ENCODE measurements around the gene SZT2. TPM values are rescaled to one million over a fixed set of nuclear protein-coding genes. Genes with fewer than 3 reads are reported as not detected.

Gene SZT2
- total RNA-seq, 1 donor from 2014 or later = 17.0 TPM

DNA sequence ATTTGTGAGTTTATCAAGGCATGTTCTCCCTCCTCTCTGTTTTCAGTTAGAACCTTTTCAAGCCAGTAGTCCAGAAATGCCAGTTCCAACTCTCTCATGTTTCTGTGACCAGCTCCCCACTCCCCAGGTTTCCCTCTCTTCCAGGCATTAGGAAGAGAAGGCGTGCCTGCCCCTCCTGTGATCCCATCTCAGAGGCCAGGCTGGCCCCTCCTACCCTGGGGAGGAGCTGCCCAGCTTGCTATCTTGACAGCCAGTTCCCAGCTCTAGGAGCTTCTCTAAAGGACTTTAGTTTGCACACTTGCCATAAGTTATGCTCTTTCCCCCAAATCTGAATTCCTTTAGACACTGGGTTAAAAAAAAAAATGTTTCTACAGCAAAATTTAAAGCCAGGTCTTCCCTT, 55.1 kb downstream of the SZT2 start:
- TF ChIP-seq, protein P1, sequence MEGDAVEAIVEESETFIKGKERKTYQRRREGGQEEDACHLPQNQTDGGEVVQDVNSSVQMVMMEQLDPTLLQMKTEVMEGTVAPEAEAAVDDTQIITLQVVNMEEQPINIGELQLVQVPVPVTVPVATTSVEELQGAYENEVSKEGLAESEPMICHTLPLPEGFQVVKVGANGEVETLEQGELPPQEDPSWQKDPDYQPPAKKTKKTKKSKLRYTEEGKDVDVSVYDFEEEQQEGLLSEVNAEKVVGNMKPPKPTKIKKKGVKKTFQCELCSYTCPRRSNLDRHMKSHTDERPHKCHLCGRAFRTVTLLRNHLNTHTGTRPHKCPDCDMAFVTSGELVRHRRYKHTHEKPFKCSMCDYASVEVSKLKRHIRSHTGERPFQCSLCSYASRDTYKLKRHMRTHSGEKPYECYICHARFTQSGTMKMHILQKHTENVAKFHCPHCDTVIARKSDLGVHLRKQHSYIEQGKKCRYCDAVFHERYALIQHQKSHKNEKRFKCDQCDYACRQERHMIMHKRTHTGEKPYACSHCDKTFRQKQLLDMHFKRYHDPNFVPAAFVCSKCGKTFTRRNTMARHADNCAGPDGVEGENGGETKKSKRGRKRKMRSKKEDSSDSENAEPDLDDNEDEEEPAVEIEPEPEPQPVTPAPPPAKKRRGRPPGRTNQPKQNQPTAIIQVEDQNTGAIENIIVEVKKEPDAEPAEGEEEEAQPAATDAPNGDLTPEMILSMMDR (IDR thresholded peaks at IDR 0.05; ENCODE audit: insufficient read depth, low read length, poor library complexity, severe bottlenecking) = no peak
- Histone ChIP-seq H3K27me3 (ENCODE audit: control insufficient read depth, insufficient read depth, low read length) (no peaks in the 10 kb centered on the region), H3K4me3 (ENCODE audit: low read depth, low read length) (no peak overlapping the region), H3K36me3 (ENCODE audit: control insufficient read depth, insufficient read depth, low read length) (peaks cover 3% of the 10 kb centered on the region)
- DNase-seq (ENCODE audit: low read depth) = no peak

DNA sequence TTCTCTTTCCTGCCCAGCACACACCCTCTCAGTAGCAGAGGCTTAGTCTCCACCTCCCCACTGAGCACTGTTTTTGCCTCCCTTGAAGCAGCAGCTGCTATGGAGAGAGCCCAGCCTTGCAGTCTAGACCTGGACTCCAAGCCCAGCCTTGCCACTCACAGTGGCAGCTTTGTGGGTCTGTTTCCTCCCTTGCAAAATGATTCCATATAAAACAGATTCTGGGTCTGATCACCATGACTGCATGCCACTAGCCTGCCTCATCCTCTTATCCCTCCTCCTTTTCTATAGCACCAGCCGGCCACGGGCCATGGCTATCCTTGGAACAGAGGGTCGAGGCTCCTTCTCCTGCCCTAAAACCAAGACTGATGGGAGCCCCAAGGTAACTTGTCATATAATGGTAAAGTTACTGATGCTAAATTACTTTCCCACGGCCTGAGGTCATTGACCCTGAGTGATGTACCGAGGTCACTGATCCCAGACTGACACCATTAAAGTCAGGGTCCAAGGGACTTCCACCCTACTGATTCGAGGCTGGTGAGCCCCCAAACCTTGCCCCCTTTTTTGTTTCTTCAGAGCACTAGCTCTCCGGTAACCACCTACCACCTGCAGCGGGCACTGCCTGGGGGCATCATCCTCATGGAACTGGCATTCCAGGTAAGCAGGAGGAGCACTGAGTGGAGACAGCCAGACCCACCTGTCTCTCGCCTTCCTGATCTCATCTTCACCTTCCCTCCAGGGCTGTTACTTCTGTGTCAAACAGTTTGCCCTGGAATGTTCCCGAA, 56.1 kb downstream of the SZT2 start:
- no peak overlapping the region for H3K4me3 ChIP-seq (ENCODE audit: low read depth, low read length)
- no peak for DNase-seq (ENCODE audit: low read depth)
- H3K27me3 ChIP-seq (ENCODE audit: control insufficient read depth, insufficient read depth, low read length) = no peaks in the 10 kb centered on the region
- peaks cover 4% of the 10 kb centered on the region for H3K36me3 ChIP-seq (ENCODE audit: control insufficient read depth, insufficient read depth, low read length)
- TF ChIP-seq, protein P1 (IDR thresholded peaks at IDR 0.05; ENCODE audit: insufficient read depth, low read length, poor library complexity, severe bottlenecking) = no peak

DNA sequence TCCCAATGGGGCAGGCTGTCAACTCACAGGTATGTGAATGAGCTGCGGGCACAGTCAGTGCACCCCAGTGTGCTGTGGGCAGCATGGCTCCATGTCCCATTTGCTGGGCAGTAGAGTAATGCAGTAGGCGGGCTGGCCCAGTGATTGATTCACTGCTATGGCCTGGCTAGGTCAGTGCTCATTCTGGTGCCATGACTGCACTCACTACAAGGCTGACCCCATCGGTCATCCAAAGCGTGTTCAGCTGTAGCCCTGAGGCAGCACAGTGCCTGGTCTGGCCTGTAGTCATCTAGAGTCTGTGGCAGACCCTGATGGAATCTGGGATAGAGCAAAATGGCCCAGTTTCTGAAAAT, 56.7 kb downstream of the SZT2 start:
- Histone ChIP-seq H3K4me3 (ENCODE audit: low read depth, low read length) (no peak overlapping the region), H3K36me3 (ENCODE audit: control insufficient read depth, insufficient read depth, low read length) (peaks cover 4% of the 10 kb centered on the region), H3K27me3 (ENCODE audit: control insufficient read depth, insufficient read depth, low read length) (no peaks in the 10 kb centered on the region)
- no peak for DNase-seq (ENCODE audit: low read depth)
- TF ChIP-seq, protein P1 (IDR thresholded peaks at IDR 0.05; ENCODE audit: insufficient read depth, low read length, poor library complexity, severe bottlenecking) = no peak

DNA sequence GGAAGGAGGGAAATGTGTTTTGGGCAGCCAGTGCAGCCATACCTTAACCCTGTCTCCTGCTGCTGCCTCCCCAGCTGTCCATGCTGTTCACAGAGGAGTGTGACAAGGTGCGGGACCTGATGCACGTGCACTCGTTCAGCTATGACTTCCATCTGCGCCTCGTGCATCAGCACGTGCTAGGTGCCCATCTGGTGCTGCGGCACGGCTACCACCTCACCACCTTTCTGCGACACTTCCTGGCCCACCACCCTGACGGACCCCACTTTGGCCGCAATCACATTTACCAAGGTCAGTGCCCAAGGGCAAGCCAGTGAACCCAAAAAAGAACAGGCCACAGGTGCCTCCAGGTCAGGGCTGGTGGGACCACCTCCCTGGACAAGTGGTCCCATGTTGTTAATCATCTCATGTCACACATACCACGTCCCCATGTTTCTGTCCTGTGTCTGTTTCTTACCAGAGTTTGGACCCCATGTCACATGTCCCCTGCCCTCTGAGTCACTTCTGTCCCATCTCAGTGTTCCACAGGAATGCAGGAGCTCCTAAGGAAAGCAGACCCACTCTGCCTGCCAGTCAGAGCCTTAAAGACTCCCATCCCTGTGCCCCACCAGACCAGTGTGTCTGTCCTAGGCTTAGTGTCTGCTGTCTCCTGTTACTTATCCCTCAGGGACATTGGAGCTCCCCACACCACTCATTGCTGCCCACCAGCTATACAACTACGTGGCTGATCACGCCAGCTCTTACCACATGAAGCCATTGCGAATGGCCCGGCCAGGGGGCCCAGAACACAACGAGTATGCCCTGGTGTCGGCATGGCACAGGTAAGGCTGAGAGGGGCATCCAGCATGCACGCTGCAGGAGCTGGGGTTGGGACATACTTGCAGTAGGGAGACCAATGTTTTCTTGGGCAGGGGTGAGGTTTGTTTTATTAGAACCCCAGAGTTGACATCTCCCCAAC, 57.5 kb downstream of the SZT2 start:
- Histone ChIP-seq H3K36me3 (ENCODE audit: control insufficient read depth, insufficient read depth, low read length) (peaks cover 5% of the 10 kb centered on the region), H3K4me3 (ENCODE audit: low read depth, low read length) (no peak overlapping the region), H3K27me3 (ENCODE audit: control insufficient read depth, insufficient read depth, low read length) (no peaks in the 10 kb centered on the region)
- DNase-seq (ENCODE audit: low read depth) = no peak
- TF ChIP-seq, protein P1 (IDR thresholded peaks at IDR 0.05; ENCODE audit: insufficient read depth, low read length, poor library complexity, severe bottlenecking) = no peak

DNA sequence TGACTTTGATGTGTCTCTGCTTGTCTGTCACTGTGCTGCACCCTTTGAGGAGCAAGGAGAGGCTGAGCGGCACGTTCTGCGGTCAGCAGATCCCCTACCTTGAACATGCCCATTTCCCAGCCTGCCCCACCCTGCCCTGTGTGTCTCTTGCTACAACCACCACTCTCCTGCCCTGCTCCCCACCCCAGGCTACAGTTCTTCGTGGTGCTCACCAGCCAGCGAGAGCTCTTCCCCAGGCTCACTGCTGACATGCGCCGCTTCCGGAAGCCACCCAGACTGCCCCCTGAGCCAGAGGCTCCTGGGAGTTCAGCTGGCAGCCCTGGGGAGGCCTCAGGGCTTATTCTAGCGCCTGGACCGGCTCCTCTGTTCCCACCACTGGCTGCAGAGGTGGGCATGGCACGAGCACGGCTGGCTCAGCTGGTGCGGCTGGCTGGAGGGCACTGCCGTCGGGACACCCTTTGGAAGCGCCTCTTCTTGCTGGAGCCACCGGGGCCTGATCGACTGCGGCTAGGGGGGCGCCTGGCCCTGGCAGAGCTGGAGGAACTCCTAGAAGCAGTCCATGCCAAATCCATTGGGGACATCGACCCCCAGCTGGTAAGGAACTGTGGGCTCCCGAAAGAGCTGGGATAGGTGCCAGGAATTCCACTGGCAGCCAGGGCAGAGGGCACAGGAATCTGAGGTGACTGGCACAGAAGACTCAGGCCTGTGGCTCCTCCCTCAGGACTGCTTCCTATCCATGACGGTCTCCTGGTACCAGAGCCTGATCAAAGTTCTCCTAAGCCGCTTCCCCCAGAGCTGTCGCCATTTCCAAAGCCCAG, 58.4 kb downstream of the SZT2 start:
- peaks cover 5% of the 10 kb centered on the region for H3K36me3 ChIP-seq (ENCODE audit: control insufficient read depth, insufficient read depth, low read length)
- no peak for DNase-seq (ENCODE audit: low read depth)
- TF ChIP-seq, protein P1 (IDR thresholded peaks at IDR 0.05; ENCODE audit: insufficient read depth, low read length, poor library complexity, severe bottlenecking) = no peak

More for the DNA sequence above, 58.4 kb downstream of the SZT2 start:
- H3K4me3 ChIP-seq (ENCODE audit: low read depth, low read length) = no peak overlapping the region
- no peaks in the 10 kb centered on the region for H3K27me3 ChIP-seq (ENCODE audit: control insufficient read depth, insufficient read depth, low read length)

Measured in kidney epithelial cell (primary cell).